T1000 (cell line): Measurements from ENCODE around the gene BBS1.
A peak's percentile ranks its signal among the peaks of the same experiment; 100 is the strongest.

Experiments
- DNase-seq: peaks from one replicate; lab custom pipeline; 2025; ENCODE audit warnings: mixed read lengths; lab: John Stamatoyannopoulos, UW

BBS1 gene

GRCh38 chr11:66477263-66478201 is 32.9 kb upstream of the BBS1 start:
- no peak for DNase-seq

GRCh38 chr11:66478729-66479393 is 31.6 kb upstream of the BBS1 start:
- DNase-seq: no peak

- DNase-seq: no peak
Observed at GRCh38 chr11:66479394-66480116, 30.9 kb upstream of the BBS1 start.

GRCh38 chr11:66480117-66480938 is 30.1 kb upstream of the BBS1 start, which contains the start of gene DPP3:
TSS of gene DPP3 (plus strand) at chr11:66480434. CDS start at chr11:66482201, 1,767 bp downstream.
- peak; percentile 98 for DNase-seq

GRCh38 chr11:66484806-66485380 is 25.5 kb upstream of the BBS1 start:
- no peak for DNase-seq

- DNase-seq: no peak
Observed at GRCh38 chr11:66488957-66489356, 21.5 kb upstream of the BBS1 start.

GRCh38 chr11:66489636-66490035 is 20.8 kb upstream of the BBS1 start:
- no peak for DNase-seq

- no peak for DNase-seq
Observed at GRCh38 chr11:66491315-66491935, 19.0 kb upstream of the BBS1 start.

GRCh38 chr11:66492161-66492865 is 18.1 kb upstream of the BBS1 start:
- no peak for DNase-seq

- DNase-seq: no peak
Observed at GRCh38 chr11:66493130-66493529, 17.3 kb upstream of the BBS1 start.

- no peak for DNase-seq
Observed at GRCh38 chr11:66494458-66494857, 16.0 kb upstream of the BBS1 start.

- no peak for DNase-seq
Observed at GRCh38 chr11:66494935-66495334, 15.5 kb upstream of the BBS1 start.

GRCh38 chr11:66495401-66495854 is 15.0 kb upstream of the BBS1 start:
- no peak for DNase-seq

GRCh38 chr11:66497206-66497605 is 13.2 kb upstream of the BBS1 start:
- no peak for DNase-seq

- DNase-seq: no peak
Observed at GRCh38 chr11:66498506-66498905, 11.9 kb upstream of the BBS1 start.

GRCh38 chr11:66505276-66505816 is 5.1 kb upstream of the BBS1 start:
- no peak for DNase-seq

- no peak for DNase-seq
Observed at GRCh38 chr11:66509131-66509561, 1.3 kb upstream of the BBS1 start.

GRCh38 chr11:66510990-66511339 is 530 bp downstream of the BBS1 start:
- DNase-seq: no peak

- no peak for DNase-seq
Observed at GRCh38 chr11:66523611-66524010, 13.2 kb downstream of the BBS1 start.
